ENCODE measurements around the gene SNAPIN. TPM values are rescaled to one million over a fixed set of nuclear protein-coding genes. Genes with fewer than 3 reads are reported as not detected.

SNAPIN gene
- total and polyA plus RNA-seq, 7 donors: 30.0 to 94.5 (median 51.2) TPM

- intact Hi-C loops (cut with DNase I): no loop called here
- WGBS, 2 donors: 94 to 95% methylated on average over 2 of the region's 2 CpGs
Measured at GRCh38 chr1:153673511-153673910, 15.0 kb downstream of the SNAPIN start.

GRCh38 chr1:153677718-153678518 lies 19.4 kb downstream of the SNAPIN start:
- TF ChIP-seq CTCF (IDR thresholded peaks at IDR 0.05): peak; percentile 80 to 94 (median 83)
- no peak for TF ChIP-seq POLR2A (IDR thresholded peaks at IDR 0.05)
- no peak for DNase-seq

More at GRCh38 chr1:153673511-153673910, 15.0 kb downstream of the SNAPIN start:
- Histone ChIP-seq H3K4me3 (no peak overlapping the region), H3K27me3 (peaks cover 0 to 22% (median 7%) of the 10 kb centered on the region in 3 donors), H3K9me3 (no peaks in the 10 kb centered on the region), H3K4me1 (peaks cover 0 to 32% (median 26%) of the 10 kb centered on the region in 4 donors), H3K27ac (no peak overlapping the region), H3K36me3 (peaks cover 0 to 7% (median 5%) of the 10 kb centered on the region in 4 donors)
- TF ChIP-seq POLR2AphosphoS5 (IDR thresholded peaks at IDR 0.05) (no peak), EP300 (IDR thresholded peaks at IDR 0.05) (no peak), POLR2A (IDR thresholded peaks at IDR 0.05) (no peak), CTCF (IDR thresholded peaks at IDR 0.05) (no peak)
- no peak for DNase-seq

GRCh38 chr1:153678519-153679336 lies 20.2 kb downstream of the SNAPIN start, which contains the start of gene NPR1:
Gene NPR1 (plus strand): TSS chr1:153678688. CDS start chr1:153679109, 421 bp downstream.
- intact Hi-C loops (cut with DNase I): no loop called here
- 1% methylated on average over 78 of the region's 78 CpGs for WGBS, 2 donors

More at GRCh38 chr1:153677718-153678518, 19.4 kb downstream of the SNAPIN start:
- peaks cover 0 to 57% (median 30%) of the 10 kb centered on the region in 3 donors for H3K27me3 ChIP-seq
- H3K4me1 ChIP-seq: peaks cover 0 to 29% (median 26%) of the 10 kb centered on the region in 4 donors
- 3 to 5% methylated on average over 29 of the region's 29 CpGs for WGBS, 2 donors
- intact Hi-C loops (cut with DNase I): loop anchor here (1.0 to 2.0 kb wide), 3 partner anchors 71 to 309 kb away; partner anchors contain the start of genes RAB13 and SLC27A3
- peak overlapping the region; percentile 22 to 76 (median 49) for H3K27ac ChIP-seq
- H3K36me3 ChIP-seq: no peaks in the 10 kb centered on the region
- no peaks in the 10 kb centered on the region for H3K9me3 ChIP-seq
- peak overlapping the region; percentile 37 to 57 (median 49) for H3K4me3 ChIP-seq

More at GRCh38 chr1:153678519-153679336, 20.2 kb downstream of the SNAPIN start, which contains the start of gene NPR1:
- Histone ChIP-seq H3K4me1 (peaks cover 0 to 29% (median 26%) of the 10 kb centered on the region in 4 donors), H3K9me3 (no peaks in the 10 kb centered on the region), H3K27me3 (peaks cover 0 to 57% (median 30%) of the 10 kb centered on the region in 3 donors), H3K27ac (peak within 1 kb of the TSS; percentile 22 to 76 (median 49)), H3K4me3 (peak within 1 kb of the TSS; percentile 37 to 57 (median 49)), H3K36me3 (no peaks in the 10 kb centered on the region)
- DNase-seq: peak; percentile 91
- TF ChIP-seq POLR2AphosphoS5 (IDR thresholded peaks at IDR 0.05) (peak in 3 of 4 donors; percentile 26 to 43 (median 42)), EP300 (IDR thresholded peaks at IDR 0.05) (no peak), POLR2A (IDR thresholded peaks at IDR 0.05) (no peak), CTCF (IDR thresholded peaks at IDR 0.05) (no peak)

Measured in sigmoid colon (tissue), 7 donors.